ENCODE results near the gene SLC12A7. TPM values are rescaled to one million over a fixed set of nuclear protein-coding genes. Genes with fewer than 3 reads are reported as not detected.

SLC12A7 gene
- total RNA-seq, 4 donors from 2014 or later: 4.6 to 49.8 (median 15.8) TPM

DNA sequence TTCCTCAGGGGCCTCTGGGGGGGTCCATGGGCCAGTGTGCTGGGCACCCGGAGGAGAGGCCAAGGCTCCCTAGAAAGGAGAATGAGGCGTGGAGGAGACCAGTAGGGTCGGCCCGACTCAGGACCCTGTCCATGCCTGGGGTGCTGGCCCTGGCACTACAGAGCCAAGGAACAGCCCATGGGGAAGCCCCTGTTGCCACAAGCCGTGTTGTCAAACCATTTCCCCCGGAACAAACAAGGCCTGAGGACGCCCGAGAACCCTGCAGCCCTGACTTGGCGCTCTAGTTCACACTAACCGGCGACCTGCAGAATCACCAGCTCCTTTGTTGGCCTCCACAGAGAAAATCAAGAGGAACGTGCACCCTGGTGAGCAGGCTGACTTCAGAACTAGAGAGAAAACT lies 41.6 kb upstream of the SLC12A7 start:
- Histone ChIP-seq H3K27ac (no peak overlapping the region), H3K36me3 (no peaks in the 10 kb centered on the region), H3K4me3 (no peak overlapping the region), H3K9me3 (peaks cover 0 to 5% of the 10 kb centered on the region in 2 donors), H3K4me1 (peaks cover 0 to 8% of the 10 kb centered on the region in 2 donors), H3K27me3 (peaks cover 0 to 6% of the 10 kb centered on the region in 2 donors)
- intact Hi-C loops (cut with DNase I; ENCODE audit: low total_unique reads): no loop called here
- DNase-seq: no peak
- TF ChIP-seq, protein P1, sequence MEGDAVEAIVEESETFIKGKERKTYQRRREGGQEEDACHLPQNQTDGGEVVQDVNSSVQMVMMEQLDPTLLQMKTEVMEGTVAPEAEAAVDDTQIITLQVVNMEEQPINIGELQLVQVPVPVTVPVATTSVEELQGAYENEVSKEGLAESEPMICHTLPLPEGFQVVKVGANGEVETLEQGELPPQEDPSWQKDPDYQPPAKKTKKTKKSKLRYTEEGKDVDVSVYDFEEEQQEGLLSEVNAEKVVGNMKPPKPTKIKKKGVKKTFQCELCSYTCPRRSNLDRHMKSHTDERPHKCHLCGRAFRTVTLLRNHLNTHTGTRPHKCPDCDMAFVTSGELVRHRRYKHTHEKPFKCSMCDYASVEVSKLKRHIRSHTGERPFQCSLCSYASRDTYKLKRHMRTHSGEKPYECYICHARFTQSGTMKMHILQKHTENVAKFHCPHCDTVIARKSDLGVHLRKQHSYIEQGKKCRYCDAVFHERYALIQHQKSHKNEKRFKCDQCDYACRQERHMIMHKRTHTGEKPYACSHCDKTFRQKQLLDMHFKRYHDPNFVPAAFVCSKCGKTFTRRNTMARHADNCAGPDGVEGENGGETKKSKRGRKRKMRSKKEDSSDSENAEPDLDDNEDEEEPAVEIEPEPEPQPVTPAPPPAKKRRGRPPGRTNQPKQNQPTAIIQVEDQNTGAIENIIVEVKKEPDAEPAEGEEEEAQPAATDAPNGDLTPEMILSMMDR (IDR thresholded peaks at IDR 0.05): no peak
- no peak for TF ChIP-seq POLR2A (IDR thresholded peaks at IDR 0.05)

DNA sequence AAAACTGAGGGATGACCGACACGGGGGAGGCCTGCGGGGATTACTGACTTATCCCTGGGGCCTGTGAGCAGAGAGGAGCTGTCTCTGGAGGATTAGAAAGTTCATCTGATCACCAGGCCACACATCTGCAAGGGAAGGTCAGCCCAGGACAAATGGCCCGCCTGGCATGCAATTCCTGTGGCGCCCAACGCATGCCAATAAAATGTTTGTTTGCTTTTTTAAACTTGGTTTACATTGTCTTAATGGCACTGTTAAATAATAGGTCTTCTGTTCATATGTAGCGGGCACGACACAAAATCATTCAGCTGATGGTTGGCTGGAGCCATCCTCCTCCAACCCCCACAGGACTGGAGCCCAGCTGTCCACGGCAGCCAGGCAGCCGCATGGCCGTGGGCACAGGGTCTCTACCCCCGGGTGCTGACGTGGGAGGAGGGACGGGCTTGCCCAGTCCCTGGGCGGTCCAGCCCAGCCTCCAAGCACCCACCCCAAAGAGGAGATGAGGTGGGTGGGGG lies 41.0 kb upstream of the SLC12A7 start:
- no peak for DNase-seq
- TF ChIP-seq, protein P1 (IDR thresholded peaks at IDR 0.05): no peak
- no peak for TF ChIP-seq POLR2A (IDR thresholded peaks at IDR 0.05)
- no peaks in the 10 kb centered on the region for H3K36me3 ChIP-seq
- H3K4me3 ChIP-seq: no peak overlapping the region
- intact Hi-C loops (cut with DNase I; ENCODE audit: low total_unique reads): no loop called here
- H3K27ac ChIP-seq: no peak overlapping the region
- peaks cover 0 to 6% of the 10 kb centered on the region in 2 donors for H3K27me3 ChIP-seq
- peaks cover 0 to 8% of the 10 kb centered on the region in 2 donors for H3K4me1 ChIP-seq
- peaks cover 0 to 5% of the 10 kb centered on the region in 2 donors for H3K9me3 ChIP-seq

GRCh38 chr5:1152156-1152555 lies 40.3 kb upstream of the SLC12A7 start:
- Histone ChIP-seq H3K36me3 (no peaks in the 10 kb centered on the region), H3K4me3 (no peak overlapping the region), H3K27ac (no peak overlapping the region), H3K4me1 (peaks cover 0 to 8% of the 10 kb centered on the region in 2 donors), H3K9me3 (peaks cover 0 to 5% of the 10 kb centered on the region in 2 donors), H3K27me3 (peaks cover 0 to 6% of the 10 kb centered on the region in 2 donors)
- TF ChIP-seq POLR2A (IDR thresholded peaks at IDR 0.05): no peak
- TF ChIP-seq, protein P1 (IDR thresholded peaks at IDR 0.05): no peak
- DNase-seq: no peak
- intact Hi-C loops (cut with DNase I; ENCODE audit: low total_unique reads): no loop called here

DNA sequence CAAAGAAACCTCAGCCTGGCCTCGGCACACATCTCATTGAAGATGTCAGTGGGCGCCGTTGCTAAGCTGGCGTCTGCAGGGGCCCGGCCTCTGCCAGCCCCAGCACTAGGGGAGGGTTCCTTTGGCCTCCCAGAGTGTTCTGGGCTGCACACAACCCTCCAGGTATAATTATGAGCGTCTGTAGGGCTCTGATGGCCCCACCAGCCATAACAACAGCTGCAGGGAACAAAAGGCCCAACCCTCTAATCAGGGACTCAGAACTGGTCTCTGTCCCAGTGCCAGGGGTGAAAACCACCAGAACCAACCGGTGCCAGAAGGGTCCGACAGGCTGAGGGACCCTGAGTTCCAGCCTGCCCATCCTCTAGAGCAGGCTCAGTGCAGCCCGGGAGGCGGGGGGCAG lies 39.5 kb upstream of the SLC12A7 start:
- Histone ChIP-seq H3K4me3 (no peak overlapping the region), H3K36me3 (no peaks in the 10 kb centered on the region), H3K9me3 (no peaks in the 10 kb centered on the region), H3K27ac (no peak overlapping the region), H3K27me3 (peaks cover 0 to 6% of the 10 kb centered on the region in 2 donors), H3K4me1 (peaks cover 0 to 8% of the 10 kb centered on the region in 2 donors)
- no peak for TF ChIP-seq POLR2A (IDR thresholded peaks at IDR 0.05)
- TF ChIP-seq, protein P1 (IDR thresholded peaks at IDR 0.05): no peak
- DNase-seq: no peak
- intact Hi-C loops (cut with DNase I; ENCODE audit: low total_unique reads): no loop called here

DNA sequence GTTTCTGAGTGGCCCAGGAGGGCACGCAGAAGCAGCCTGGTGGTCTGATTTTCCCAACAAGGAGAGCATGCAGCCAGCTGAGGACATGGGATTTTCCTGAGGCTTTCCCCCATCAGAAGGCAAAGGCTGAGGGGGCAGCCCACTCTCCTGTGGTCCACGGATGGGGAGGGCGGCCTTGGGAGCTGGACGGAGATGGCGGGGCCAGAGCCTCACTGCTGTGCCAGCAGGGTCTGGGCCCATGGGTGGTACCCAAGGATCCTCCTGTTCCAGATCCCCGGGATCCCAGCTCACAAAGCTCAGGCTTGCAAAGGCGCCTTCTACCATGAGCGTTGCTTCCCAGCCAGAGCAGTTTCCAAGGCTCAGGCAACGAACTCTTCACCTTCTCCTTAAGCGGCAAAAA lies 39.0 kb upstream of the SLC12A7 start:
- intact Hi-C loops (cut with DNase I; ENCODE audit: low total_unique reads): no loop called here
- Histone ChIP-seq H3K4me3 (no peak overlapping the region), H3K4me1 (peaks cover 0 to 8% of the 10 kb centered on the region in 2 donors), H3K36me3 (no peaks in the 10 kb centered on the region), H3K27ac (no peak overlapping the region), H3K27me3 (peaks cover 0 to 6% of the 10 kb centered on the region in 2 donors), H3K9me3 (no peaks in the 10 kb centered on the region)
- no peak for DNase-seq
- TF ChIP-seq POLR2A (IDR thresholded peaks at IDR 0.05): no peak
- TF ChIP-seq, protein P1 (IDR thresholded peaks at IDR 0.05): no peak
